ENCODE measurements around the gene PRPF6.

DNA sequence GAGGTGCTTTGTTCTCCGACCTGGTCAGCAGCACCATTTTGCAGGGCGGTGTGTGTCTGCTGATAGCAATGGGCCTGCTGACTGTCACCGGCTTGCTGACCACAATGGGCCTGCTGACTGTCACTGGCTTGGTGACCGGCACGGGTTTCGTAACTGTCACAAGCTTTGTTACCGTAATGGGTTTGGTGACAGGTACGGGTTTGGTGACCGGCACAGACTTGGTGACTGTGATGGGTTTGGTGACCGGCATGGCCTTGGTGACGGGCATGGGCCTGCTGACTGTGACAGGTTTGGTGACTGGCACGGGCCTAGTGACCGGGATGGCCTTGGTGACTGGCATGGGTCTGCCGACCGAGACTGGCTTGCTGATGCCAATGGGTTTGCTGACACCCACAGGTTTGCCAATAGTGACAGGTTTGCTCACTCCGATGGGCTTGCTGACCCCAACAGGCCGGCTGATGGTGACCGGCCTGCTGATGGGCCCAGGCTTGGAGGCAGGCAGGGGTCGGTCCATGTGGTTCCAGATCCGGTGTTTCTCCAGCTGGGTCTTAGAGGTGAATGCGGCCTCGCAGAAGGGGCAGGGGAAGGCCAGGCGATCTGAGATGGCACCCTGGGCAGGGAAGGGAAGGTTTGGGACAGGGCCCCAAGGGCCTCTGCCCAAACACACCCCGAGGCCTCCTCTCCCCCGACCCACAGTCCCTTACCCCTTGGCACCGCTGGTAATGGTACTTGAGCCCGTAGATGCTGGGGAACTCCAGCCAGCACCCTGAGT lies 14.6 kb upstream of the PRPF6 start:
- no peak for TF ChIP-seq EP300 (IDR thresholded peaks at IDR 0.05)
- TF ChIP-seq POLR2A (IDR thresholded peaks at IDR 0.05): no peak
